Measurements from ENCODE around the gene DSE. TPM values are rescaled to one million over a fixed set of nuclear protein-coding genes. Genes with fewer than 3 reads are reported as not detected.

Gene DSE
- total RNA-seq, 1 experiment from 2014 or later: 5.4 TPM

- ChIA-PET CTCF (no interaction called here), POLR2A (no interaction called here)
- intact Hi-C loops (cut with micrococcal nuclease; ENCODE audit: unreplicated experiment) (no loop called here), in situ Hi-C loops (cut with HindIII; ENCODE audit: low pct_unique_long_range_greater_than_20kb, low sequenced_read_pairs) (no loop called here)
- ATAC-seq (no peak), DNase-seq (ENCODE audit: low read depth, low spot score) (no peak)
- TF ChIP-seq TCF7L2 (IDR thresholded peaks at IDR 0.05; ENCODE audit: low read depth, low read length) (no peak), CTCF (IDR thresholded peaks at IDR 0.05) (no peak), POLR2AphosphoS5 (IDR thresholded peaks at IDR 0.05; ENCODE audit: low read depth, low read length) (no peak), SIN3A (IDR thresholded peaks at IDR 0.05; ENCODE audit: borderline replicate concordance, insufficient read depth, low read depth, low read length) (no peak)
- Histone ChIP-seq H3K9me3 (ENCODE audit: control insufficient read depth, insufficient read depth, low read depth, low read length) (no peaks in the 10 kb centered on the region), H3K4me3 (ENCODE audit: low read depth in 2 of 2, low read length in 2 of 2) (no peak overlapping the region), H3K27ac (ENCODE audit: low read length) (no peak overlapping the region), H3K27me3 (ENCODE audit: control insufficient read depth, insufficient read depth, low read length) (no peaks in the 10 kb centered on the region; the same call in 1 of the 2 replicates), H3K36me3 (ENCODE audit: control insufficient read depth, insufficient read depth, low read length) (no peaks in the 10 kb centered on the region), H3K4me1 (ENCODE audit: control insufficient read depth, insufficient read depth, low read length) (no peaks in the 10 kb centered on the region)
- no TSS peak for BruUV-seq (replicated peaks)
Measured at GRCh38 chr6:116429111-116429510, 58.4 kb downstream of the DSE start.

- Histone ChIP-seq H3K27me3 (ENCODE audit: control insufficient read depth, insufficient read depth, low read length) (peaks cover 5% of the 10 kb centered on the region; the same call in 1 of the 2 replicates), H3K9me3 (ENCODE audit: control insufficient read depth, insufficient read depth, low read depth, low read length) (no peaks in the 10 kb centered on the region), H3K27ac (ENCODE audit: low read length) (no peak overlapping the region), H3K4me3 (ENCODE audit: low read depth in 2 of 2, low read length in 2 of 2) (no peak overlapping the region), H3K36me3 (ENCODE audit: control insufficient read depth, insufficient read depth, low read length) (no peaks in the 10 kb centered on the region), H3K4me1 (ENCODE audit: control insufficient read depth, insufficient read depth, low read length) (no peaks in the 10 kb centered on the region)
- ChIA-PET POLR2A (no interaction called here), CTCF (no interaction called here)
- TF ChIP-seq TCF7L2 (IDR thresholded peaks at IDR 0.05; ENCODE audit: low read depth, low read length) (no peak), REST (IDR thresholded peaks at IDR 0.05; ENCODE audit: insufficient read depth in 1 of 2, low read depth in 2 of 2, low read length in 1 of 2) (no peak), SIN3A (IDR thresholded peaks at IDR 0.05; ENCODE audit: borderline replicate concordance, insufficient read depth, low read depth, low read length) (no peak), CTCF (IDR thresholded peaks at IDR 0.05) (peak; percentile 22), POLR2AphosphoS5 (IDR thresholded peaks at IDR 0.05; ENCODE audit: low read depth, low read length) (no peak)
- DNase-seq (ENCODE audit: low read depth, low spot score) (no peak), ATAC-seq (no peak)
- intact Hi-C loops (cut with micrococcal nuclease; ENCODE audit: unreplicated experiment) (no loop called here), in situ Hi-C loops (cut with HindIII; ENCODE audit: low pct_unique_long_range_greater_than_20kb, low sequenced_read_pairs) (no loop called here)
- no TSS peak for BruUV-seq (replicated peaks)
Measured at GRCh38 chr6:116430860-116431259, 60.1 kb downstream of the DSE start.

Data from Panc1 (cell line).